Sigmoid colon (tissue), 7 donors: Measurements from ENCODE around the gene POLR2F. TPM values are rescaled to one million over a fixed set of nuclear protein-coding genes. Genes with fewer than 3 reads are reported as not detected.

ENCODE experiments used
- DNase-seq: peaks from one replicate; pipeline ENCODE4 v3.0.0-alpha.2; 2019
- H3K27ac ChIP-seq, 4 donors: fragments of 200-600 bp; sonication (generic); one replicate each; pipeline ENCODE4 v1.5.1; 2016 to 2019; ENCODE audit warnings: mild to moderate bottlenecking in 1 of 4
- H3K27me3 ChIP-seq, 3 donors: fragments of 200-600 bp; sonication (generic); one replicate each; pipeline ENCODE4 v1.5.1; 2019; ENCODE audit warnings: mild to moderate bottlenecking in 1 of 3
- H3K36me3 ChIP-seq, 4 donors: fragments of 200-600 bp; sonication (generic); one replicate each; pipeline ENCODE4 v1.5.1; 2016 to 2019
- H3K4me1 ChIP-seq, 4 donors: fragments of 200-600 bp; sonication (generic); one replicate each; pipeline ENCODE4 v1.5.1; 2017 to 2019
- H3K4me3 ChIP-seq, 4 donors: fragments of 200-600 bp; sonication (generic); one replicate each; pipeline ENCODE4 v1.5.1; 2017 to 2019; ENCODE audit warnings: mild to moderate bottlenecking in 2 of 4, moderate library complexity in 1 of 4
- H3K9me3 ChIP-seq, 4 donors: fragments of 200-600 bp in 3 of 4; sonication (generic) in 3 of 4; one replicate each; pipeline versions ENCODE4 v1.5.1 to v1.6.1; 2013 to 2019
- CTCF ChIP-seq, 4 experiments: fragments of 450-650 bp in 3 of 4; fragments of 200-600 bp in 1 of 4; IDR thresholded peaks; one replicate each; pipeline ENCODE4 v1.5.1; 2016 to 2019; ENCODE audit warnings: antibody characterized with exemption in 4 of 4, mild to moderate bottlenecking in 3 of 4, moderate library complexity in 2 of 4
- EP300 ChIP-seq, 4 donors: sonication (generic); formaldehyde crosslinking; IDR thresholded peaks; one replicate each; pipeline ENCODE4 v1.6.1; 2017; ENCODE audit warnings: antibody characterized with exemption in 4 of 4
- POLR2A ChIP-seq, 2 donors: fragments of 450-650 bp; IDR thresholded peaks; one replicate each; pipeline ENCODE4 v1.6.1; 2016; ENCODE audit warnings: antibody characterized with exemption in 2 of 2, mild to moderate bottlenecking in 2 of 2, moderate library complexity in 2 of 2
- POLR2AphosphoS5 ChIP-seq, 4 donors: sonication (generic); formaldehyde crosslinking; IDR thresholded peaks; one replicate each; pipeline ENCODE4 v1.6.1; 2017; ENCODE audit warnings: antibody characterized with exemption in 4 of 4
- WGBS, 2 donors: extraction: QIAGEN DNeasy Blood & Tissue Kit; methylation state at CpG; one replicate each; pipeline ENCODE4 v1.1.7; 2013; 5-methylcytosine and 5-hydroxymethylcytosine counted together
- intact Hi-C: fragments of 100-400 bp; cut with DNase I; formaldehyde crosslinking; loops from one replicate; pipeline ENCODE4 v1.15.1; 2023
- polyA plus RNA-seq, 3 donors: library from polyadenylated mRNA; stranded (reverse); fragments of 200-250 nt; gene quantifications; one replicate each; pipeline ENCODE4 v1.2.3, GENCODE V29; 2013
- total RNA-seq, 4 donors: library from RNA; depleted of rRNA; stranded (reverse); fragments of >200 nt; gene quantifications; one replicate each; pipeline ENCODE4 v1.1.0, GENCODE V29; 2016
- donor health status: healthy with polysubstance abuse.
- donor health status: Bipolar disorder and iron deficiency.
- donor health status: healthy.

The POLR2F gene
- total and polyA plus RNA-seq, 7 donors, result 47.9 to 149 (median 96.9) TPM

DNA sequence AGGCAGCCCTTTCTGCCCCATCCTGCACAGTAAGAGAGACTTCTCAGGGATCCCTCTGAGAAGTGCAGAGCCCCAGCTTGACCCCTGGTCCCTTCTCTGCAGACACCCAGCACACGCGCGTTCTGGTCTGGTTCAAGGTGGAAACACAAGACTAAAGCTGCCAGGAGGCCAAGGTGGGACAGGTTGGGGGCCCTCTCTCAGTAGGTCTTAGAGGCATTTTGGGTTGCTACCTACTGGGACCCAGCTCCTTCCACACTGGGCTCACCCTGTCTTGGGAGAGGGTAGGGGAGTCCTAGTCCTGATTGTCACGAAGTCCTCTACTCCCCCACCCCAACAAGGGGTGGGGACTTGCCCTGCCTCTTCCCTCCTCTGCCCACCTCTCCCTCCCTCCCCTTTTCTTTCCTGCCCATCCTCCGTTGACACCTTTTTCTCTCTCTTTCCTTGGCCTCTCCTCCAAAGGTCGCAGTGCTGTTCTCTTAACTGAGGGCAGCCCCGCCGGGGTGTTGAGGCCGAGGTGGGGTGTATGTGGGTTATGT lies 31.6 kb downstream of the POLR2F start:
- TF ChIP-seq EP300 (IDR thresholded peaks at IDR 0.05) (no peak), CTCF (IDR thresholded peaks at IDR 0.05) (no peak), POLR2A (IDR thresholded peaks at IDR 0.05) (no peak), POLR2AphosphoS5 (IDR thresholded peaks at IDR 0.05) (no peak)
- Histone ChIP-seq H3K4me3 (peak overlapping the region in 2 of 4 donors; percentile 19 to 25), H3K9me3 (no peaks in the 10 kb centered on the region), H3K36me3 (no peaks in the 10 kb centered on the region), H3K4me1 (no peaks in the 10 kb centered on the region), H3K27me3 (no peaks in the 10 kb centered on the region), H3K27ac (peak overlapping the region; percentile 21 to 65 (median 40))
- intact Hi-C loops, result no loop called here
- WGBS, 2 donors, result 90 to 92% methylated on average over 9 of the region's 9 CpGs
- no peak for DNase-seq

DNA sequence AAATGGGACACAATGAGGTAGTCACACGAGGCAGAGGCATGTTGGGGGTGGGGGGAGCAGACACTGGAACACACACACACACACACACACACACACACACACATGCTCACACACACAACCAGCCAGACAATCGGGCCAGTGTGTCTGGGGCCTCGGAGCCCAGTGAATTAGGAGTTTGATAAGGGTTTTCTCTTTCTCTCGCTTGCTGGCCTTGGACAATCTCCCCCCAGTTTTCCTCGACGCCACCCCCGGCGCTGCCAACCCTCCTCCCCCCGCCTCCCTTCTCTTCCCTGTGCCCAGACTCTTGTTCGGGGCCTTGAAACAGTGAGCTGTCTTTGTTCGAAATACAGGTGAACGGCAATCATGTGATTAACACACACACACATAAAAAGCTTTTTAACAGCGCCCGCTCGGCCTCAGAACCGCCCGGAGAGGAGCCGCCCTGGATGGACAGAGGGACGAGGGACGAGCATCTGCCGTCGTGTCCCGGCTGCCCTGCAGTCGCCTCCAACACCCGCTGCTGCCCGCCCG lies 32.3 kb downstream of the POLR2F start:
- no peaks in the 10 kb centered on the region for H3K9me3 ChIP-seq
- no peak for DNase-seq
- H3K4me1 ChIP-seq, result no peaks in the 10 kb centered on the region
- intact Hi-C loops, result no loop called here
- no peak for TF ChIP-seq POLR2A (IDR thresholded peaks at IDR 0.05)
- TF ChIP-seq POLR2AphosphoS5 (IDR thresholded peaks at IDR 0.05), result no peak
- no peak for TF ChIP-seq EP300 (IDR thresholded peaks at IDR 0.05)
- TF ChIP-seq CTCF (IDR thresholded peaks at IDR 0.05), result no peak
- no peaks in the 10 kb centered on the region for H3K36me3 ChIP-seq
- peak overlapping the region in 3 of 4 donors; percentile 20 to 30 (median 27) for H3K4me3 ChIP-seq
- WGBS, 2 donors, result 88 to 89% methylated on average over 27 of the region's 27 CpGs
- H3K27me3 ChIP-seq, result no peaks in the 10 kb centered on the region
- peak overlapping the region; percentile 41 to 65 (median 52) for H3K27ac ChIP-seq

DNA sequence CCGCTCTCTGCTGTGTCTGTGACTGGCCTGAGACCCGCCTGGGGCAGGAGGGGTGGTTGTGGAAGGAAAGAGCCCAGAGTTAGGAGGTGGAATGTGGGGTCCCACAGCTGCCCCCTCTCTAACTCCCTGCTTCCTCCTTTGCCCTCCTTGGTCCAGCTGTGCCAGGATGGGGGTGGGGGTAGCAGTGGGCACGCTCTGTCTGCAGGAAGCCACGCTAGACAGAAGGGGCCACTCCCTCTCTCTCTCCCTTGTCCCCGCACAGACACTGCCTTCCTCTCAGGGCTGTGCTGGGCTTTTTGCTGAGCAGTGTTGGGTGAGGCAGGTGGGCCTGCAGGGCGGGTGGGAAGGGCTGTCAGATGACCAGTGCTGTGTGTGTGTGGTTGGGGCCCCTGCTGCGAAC lies 32.9 kb downstream of the POLR2F start:
- intact Hi-C loops, result no loop called here
- no peaks in the 10 kb centered on the region for H3K27me3 ChIP-seq
- peak overlapping the region in 3 of 4 donors; percentile 20 to 30 (median 27) for H3K4me3 ChIP-seq
- H3K4me1 ChIP-seq, result no peaks in the 10 kb centered on the region
- TF ChIP-seq POLR2AphosphoS5 (IDR thresholded peaks at IDR 0.05) (no peak), POLR2A (IDR thresholded peaks at IDR 0.05) (no peak), EP300 (IDR thresholded peaks at IDR 0.05) (no peak), CTCF (IDR thresholded peaks at IDR 0.05) (no peak)
- H3K36me3 ChIP-seq, result no peaks in the 10 kb centered on the region
- H3K27ac ChIP-seq, result peak overlapping the region; percentile 41 to 65 (median 52)
- 78 to 92% methylated on average over 7 of the region's 7 CpGs for WGBS, 2 donors
- DNase-seq, result no peak
- H3K9me3 ChIP-seq, result no peaks in the 10 kb centered on the region

DNA sequence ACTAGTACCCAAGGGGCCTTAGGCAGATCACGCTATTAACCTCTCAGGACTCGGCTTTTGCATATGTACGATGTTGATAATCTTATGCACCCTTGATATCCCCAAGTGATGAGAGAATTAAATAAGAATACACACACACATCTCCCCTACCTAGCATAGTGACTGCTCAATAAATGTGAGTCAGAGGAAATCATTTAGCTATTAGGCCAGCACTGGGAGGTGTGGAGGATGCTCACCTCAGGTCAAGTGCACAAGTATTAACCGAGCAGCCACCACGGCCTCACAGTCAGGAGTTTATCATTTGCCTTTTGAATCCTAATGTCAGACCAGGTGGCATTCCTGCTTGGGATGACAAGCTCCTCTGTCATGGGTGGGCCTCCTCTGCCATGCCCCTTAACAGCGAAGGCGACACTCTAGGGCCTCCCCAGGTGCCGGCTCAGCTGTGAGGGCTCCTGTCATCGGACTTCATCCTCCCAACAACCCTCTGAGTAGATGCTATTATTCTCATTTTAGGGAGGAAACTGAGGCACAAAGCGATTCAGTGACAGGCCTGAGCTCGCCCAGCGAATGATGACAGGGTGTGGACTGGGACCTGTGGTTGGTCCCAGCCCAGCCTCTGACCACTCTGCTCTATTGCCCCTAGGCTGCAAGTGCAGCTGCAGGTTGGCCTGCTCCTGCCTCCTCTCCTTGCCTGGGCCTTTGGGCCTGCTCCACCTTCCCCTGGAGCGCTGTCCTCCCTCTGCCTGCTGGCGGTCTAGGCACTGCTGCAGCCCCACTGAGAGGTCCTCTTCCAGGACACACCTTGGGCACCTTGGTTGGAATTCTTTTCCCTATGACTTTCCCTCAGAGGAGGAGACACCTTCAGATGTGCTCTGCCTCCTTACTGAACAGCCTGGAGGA lies 35.9 kb downstream of the POLR2F start:
- H3K36me3 ChIP-seq, result no peaks in the 10 kb centered on the region
- intact Hi-C loops, result no loop called here
- no peaks in the 10 kb centered on the region for H3K4me1 ChIP-seq
- peak overlapping the region in 1 of 4 donors; percentile 11 for H3K27ac ChIP-seq
- H3K9me3 ChIP-seq, result no peaks in the 10 kb centered on the region
- 87 to 92% methylated on average over 14 of the region's 14 CpGs for WGBS, 2 donors
- no peak overlapping the region for H3K4me3 ChIP-seq
- H3K27me3 ChIP-seq, result no peaks in the 10 kb centered on the region
- TF ChIP-seq EP300 (IDR thresholded peaks at IDR 0.05), result no peak
- TF ChIP-seq POLR2A (IDR thresholded peaks at IDR 0.05), result no peak
- TF ChIP-seq POLR2AphosphoS5 (IDR thresholded peaks at IDR 0.05), result no peak
- no peak for TF ChIP-seq CTCF (IDR thresholded peaks at IDR 0.05)
- DNase-seq, result no peak
